H1 (cell line): ENCODE measurements around the gene SLC35G6. TPM values are rescaled to one million over a fixed set of nuclear protein-coding genes. Genes with fewer than 3 reads are reported as not detected.

ENCODE experiments used
- BRCA1 ChIP-seq: IDR thresholded peaks from 2 replicates; pipeline ENCODE4 v1.6.1; 2012; ENCODE audit warnings: low read depth, low read length, improper control_type of control experiment
- CBX5 ChIP-seq: fragments of 300-800, 300-1000 bp; sonication (generic); IDR thresholded peaks from 2 replicates; pipeline ENCODE4 v1.7.1; 2016; ENCODE audit warnings: antibody characterized with exemption, low read length, low read depth
- CHD2 ChIP-seq: IDR thresholded peaks from 2 replicates; pipeline ENCODE4 v1.6.1; 2012; ENCODE audit warnings: low read length, improper control_type of control experiment
- FOSL1 ChIP-seq: IDR thresholded peaks from 2 replicates; pipeline ENCODE4 v1.6.1; 2011; ENCODE audit warnings: mild to moderate bottlenecking, low read depth, low read length, moderate library complexity; ENCODE audit not compliant: insufficient read depth
- JUND ChIP-seq: IDR thresholded peaks from 2 replicates; pipeline ENCODE4 v1.6.1; 2011; ENCODE audit warnings: mild to moderate bottlenecking, improper control_type of control experiment, low read length
- KDM4A ChIP-seq: IDR thresholded peaks from one replicate; pipeline ENCODE4 v1.7.1; 2012; ENCODE audit warnings: low read depth, mild to moderate bottlenecking, moderate library complexity, low read length, inconsistent platforms; ENCODE audit not compliant: severe bottlenecking
- KDM5A ChIP-seq: fragments of 200-600 bp; IDR thresholded peaks from 2 replicates; pipeline ENCODE4 v1.7.1; 2012; ENCODE audit warnings: mild to moderate bottlenecking, low read length, inconsistent platforms, mixed read lengths
- POLR2A ChIP-seq, 2 experiments: IDR thresholded peaks; 1 replicate in 1 of 2; 2 replicates in 1 of 2; pipeline ENCODE4 v1.6.1; 2011; ENCODE audit warnings: low read depth in 2 of 2, low read length in 2 of 2, mild to moderate bottlenecking in 2 of 2; ENCODE audit errors: control extremely low read depth in 1 of 2
- POU5F1 ChIP-seq: IDR thresholded peaks from 2 replicates; pipeline ENCODE4 v1.6.1; 2011; ENCODE audit warnings: low read depth, mild to moderate bottlenecking, low read length, moderate library complexity
- SIN3A ChIP-seq, 2 experiments: IDR thresholded peaks in 1 of 2; conservative IDR thresholded peaks in 1 of 2; 2 replicates each; pipeline ENCODE4 v1.6.1; 2011 to 2012; ENCODE audit warnings: low read length in 2 of 2, improper control_type of control experiment in 1 of 2, low read depth in 1 of 2, mild to moderate bottlenecking in 1 of 2
- SP4 ChIP-seq: IDR thresholded peaks from 2 replicates; pipeline ENCODE4 v1.6.1; 2012; ENCODE audit warnings: low read length, inconsistent platforms
- polyA plus RNA-seq, 7 experiments: library from polyadenylated mRNA; depleted of rRNA in 3 of 7; stranded (reverse) in 5 of 7; unstranded in 2 of 7; fragments of >200 nt in 5 of 7; fragments of 200-250 nt in 2 of 7; gene quantifications; 1 replicate in 5 of 7; 2 replicates in 1 of 7; 4 replicates in 1 of 7; pipeline versions ENCODE4 v1.2.1 to v1.2.3, GENCODE V29; 2011 to 2013; ENCODE audit warnings: missing spikeins in 2 of 7, mixed read lengths in 2 of 7
- total RNA-seq: library from RNA; stranded (reverse); fragmentation: NEBNext Ultra II Directional; extraction: Animal tissue kit (Norgen Biotek cat#: 25700); gene quantifications from 2 replicates; pipeline ENCODE4 v1.2.1, GENCODE V29; 2021
- TF ChIP-seq, protein P1 (sequence below): IDR thresholded peaks from 2 replicates; pipeline ENCODE4 v1.6.1; 2012; ENCODE audit warnings: inconsistent platforms
- TF ChIP-seq, protein P2 (sequence below): IDR thresholded peaks from 2 replicates; pipeline ENCODE4 v1.6.1; 2011; ENCODE audit warnings: low read length, improper control_type of control experiment
- TF ChIP-seq, protein P3 (sequence below): IDR thresholded peaks from 2 replicates; pipeline ENCODE4 v1.6.1; 2012; ENCODE audit warnings: inconsistent platforms

The SLC35G6 gene
- total and polyA plus RNA-seq, 2 of the 8 experiments (the other 6 are each of a cell fraction or from before 2014, with no cell fraction given): 0.05 TPM; not detected in 1

DNA sequence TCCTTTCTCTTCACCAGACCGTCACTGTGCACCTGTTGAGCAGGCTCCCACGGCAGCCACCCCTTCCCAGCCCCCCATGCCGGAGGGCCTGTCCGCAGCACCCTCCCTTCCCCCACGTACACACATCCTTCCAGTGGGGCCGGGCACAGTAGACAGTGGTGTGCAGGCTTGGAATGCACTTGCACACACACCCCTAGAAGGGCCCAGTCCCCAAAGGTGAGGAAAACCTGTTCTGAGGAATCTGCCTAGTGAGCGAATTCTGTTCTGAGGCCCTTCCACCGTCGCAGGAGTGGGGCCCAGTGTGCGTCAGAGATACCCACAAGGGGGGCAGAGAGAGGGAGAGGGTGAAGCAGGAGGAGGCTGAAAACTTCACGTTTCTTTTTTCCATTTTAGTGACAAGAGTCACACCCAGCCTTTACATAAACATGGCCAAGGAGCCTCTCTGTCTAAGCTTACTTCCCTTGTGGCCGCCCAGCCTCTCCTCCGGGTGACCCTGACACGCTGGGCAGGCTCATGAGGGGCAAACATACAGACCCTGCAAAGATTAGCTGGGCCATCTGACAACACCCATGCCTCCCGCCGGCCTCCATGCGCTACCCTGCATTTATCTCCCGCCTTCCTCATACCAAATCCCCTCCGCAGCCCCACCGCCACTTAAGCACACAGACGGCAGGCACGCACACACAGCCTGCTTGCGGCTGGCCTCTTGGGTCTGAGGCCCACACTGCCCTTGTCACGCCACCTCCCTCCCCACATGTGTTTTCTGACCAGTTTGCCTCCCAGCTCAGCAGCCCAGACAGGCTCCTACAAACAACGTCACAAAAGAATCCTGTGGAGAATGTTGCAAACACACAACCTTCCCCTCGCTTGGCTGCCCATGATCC, 3.6 kb upstream of the SLC35G6 start (continued):
- TF ChIP-seq, protein P1, sequence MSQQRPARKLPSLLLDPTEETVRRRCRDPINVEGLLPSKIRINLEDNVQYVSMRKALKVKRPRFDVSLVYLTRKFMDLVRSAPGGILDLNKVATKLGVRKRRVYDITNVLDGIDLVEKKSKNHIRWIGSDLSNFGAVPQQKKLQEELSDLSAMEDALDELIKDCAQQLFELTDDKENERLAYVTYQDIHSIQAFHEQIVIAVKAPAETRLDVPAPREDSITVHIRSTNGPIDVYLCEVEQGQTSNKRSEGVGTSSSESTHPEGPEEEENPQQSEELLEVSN: no peak
- no peak for TF ChIP-seq SIN3A (conservative IDR thresholded peaks at IDR 0.05 in 1 of 2, IDR thresholded peaks at IDR 0.05 in 1 of 2; ENCODE audit: low read depth in 1 of 2, low read length in 2 of 2)
- no peak for TF ChIP-seq POU5F1
- no peak for TF ChIP-seq KDM4A
- TF ChIP-seq, protein P2, sequence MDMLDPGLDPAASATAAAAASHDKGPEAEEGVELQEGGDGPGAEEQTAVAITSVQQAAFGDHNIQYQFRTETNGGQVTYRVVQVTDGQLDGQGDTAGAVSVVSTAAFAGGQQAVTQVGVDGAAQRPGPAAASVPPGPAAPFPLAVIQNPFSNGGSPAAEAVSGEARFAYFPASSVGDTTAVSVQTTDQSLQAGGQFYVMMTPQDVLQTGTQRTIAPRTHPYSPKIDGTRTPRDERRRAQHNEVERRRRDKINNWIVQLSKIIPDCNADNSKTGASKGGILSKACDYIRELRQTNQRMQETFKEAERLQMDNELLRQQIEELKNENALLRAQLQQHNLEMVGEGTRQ: no peak
- TF ChIP-seq BRCA1: no peak
- no peak for TF ChIP-seq FOSL1
- TF ChIP-seq CBX5: no peak
- TF ChIP-seq, protein P3, sequence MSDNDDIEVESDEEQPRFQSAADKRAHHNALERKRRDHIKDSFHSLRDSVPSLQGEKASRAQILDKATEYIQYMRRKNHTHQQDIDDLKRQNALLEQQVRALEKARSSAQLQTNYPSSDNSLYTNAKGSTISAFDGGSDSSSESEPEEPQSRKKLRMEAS: no peak
- no peak for TF ChIP-seq CHD2
- TF ChIP-seq POLR2A (IDR thresholded peaks at IDR 0.05; ENCODE audit: control extremely low read depth in 1 of 2, low read depth in 2 of 2, low read length in 2 of 2): no peak
- no peak for TF ChIP-seq JUND
- TF ChIP-seq SP4: no peak
- no peak for TF ChIP-seq KDM5A
